Cardiac muscle cell (in vitro differentiated cells and primary cell): ENCODE data around the gene COQ3. TPM values are rescaled to one million over a fixed set of nuclear protein-coding genes. Genes with fewer than 3 reads are reported as not detected.

Experiments
- DNase-seq, 2 donors: peaks; one replicate each; pipeline versions ENCODE4 v3.0.0 to v3.0.0-alpha.2; 2010 to 2017; ENCODE audit warnings: low read depth in 1 of 2, low spot score in 1 of 2
- H3K27ac ChIP-seq: fragments of 200-600 bp; sonication (generic); 2 replicates; pipeline ENCODE4 v1.5.1; 2016
- H3K27me3 ChIP-seq: fragments of 200-600 bp; sonication (generic); 2 replicates; pipeline ENCODE4 v1.6.0; 2016; ENCODE audit warnings: control low read depth
- H3K36me3 ChIP-seq: fragments of 200-600 bp; sonication (generic); 2 replicates; pipeline ENCODE4 v1.5.1; 2016; ENCODE audit warnings: control low read depth
- H3K4me1 ChIP-seq: fragments of 200-600 bp; sonication (generic); 2 replicates; pipeline ENCODE4 v1.8.1; 2017; ENCODE audit warnings: low read depth, mild to moderate bottlenecking, mixed run types
- H3K4me3 ChIP-seq: fragments of 200-600 bp; sonication (generic); 2 replicates; pipeline ENCODE4 v1.5.1; 2016; ENCODE audit warnings: mild to moderate bottlenecking
- H3K9me3 ChIP-seq: fragments of 200-600 bp; sonication (generic); 2 replicates; pipeline ENCODE4 v1.5.1; 2017; ENCODE audit warnings: low read depth, mild to moderate bottlenecking, control low read depth
- polyA plus RNA-seq: library from polyadenylated mRNA; unstranded; fragments of >200 nt; fragmentation: Nextera tagmentation; extraction: Ambion mirVana; gene quantifications from 2 replicates; pipeline ENCODE4 v1.2.1, GENCODE V29; 2016
- total RNA-seq: library from RNA; depleted of rRNA; stranded (reverse); fragments of >200 nt; gene quantifications from 2 replicates; pipeline ENCODE4 v1.2.3, GENCODE V29; 2016
- TF ChIP-seq, protein P1 (sequence below): IDR thresholded peaks from 2 replicates; pipeline ENCODE4 v1.5.1; 2012; ENCODE audit warnings: low read depth, mild to moderate bottlenecking, low read length

Gene COQ3
- total and polyA plus RNA-seq, 2 experiments from 2014 or later: 5.1 to 15.4 TPM

DNA sequence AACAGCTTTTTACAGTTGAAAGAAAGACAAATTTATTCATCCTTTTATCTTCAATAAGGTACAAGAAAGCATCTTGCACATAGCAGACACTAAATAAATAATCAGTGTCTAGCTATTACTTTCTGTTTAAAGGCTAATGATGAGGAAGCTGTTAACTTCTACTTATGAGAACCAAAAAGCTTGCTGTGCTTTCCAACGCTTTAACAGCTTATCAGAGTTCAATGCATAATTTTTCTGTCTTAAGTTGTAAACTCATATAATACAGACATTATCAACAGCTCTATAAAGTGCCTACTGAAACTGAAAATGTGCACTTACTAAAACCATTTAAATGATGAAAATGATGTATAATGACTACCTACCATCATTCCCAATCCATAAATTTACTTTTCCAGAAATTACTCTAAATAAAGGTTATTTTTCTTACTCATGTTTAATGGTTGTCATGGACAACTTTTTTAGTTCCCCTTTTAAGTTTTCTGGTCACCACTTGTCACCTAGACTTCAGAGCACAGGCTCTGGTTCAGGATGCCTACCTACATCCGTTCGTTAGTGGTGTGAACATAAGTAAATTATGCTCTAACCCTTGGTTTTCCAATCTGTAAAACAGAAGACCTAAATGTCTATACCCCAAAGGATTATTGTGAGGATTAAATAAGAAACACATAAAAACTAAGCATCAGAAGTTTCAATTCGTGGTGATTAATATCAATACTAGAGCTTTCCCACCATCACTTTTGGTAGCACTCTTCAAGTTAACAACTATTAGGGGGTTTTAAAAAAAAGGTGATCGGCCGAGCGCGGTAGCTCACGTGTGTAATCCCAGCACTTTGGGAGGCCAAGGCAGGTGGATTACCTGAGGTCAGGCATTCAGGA is 23.1 kb upstream of the COQ3 start:
- no peaks in the 10 kb centered on the region for H3K4me1 ChIP-seq
- no peak overlapping the region for H3K27ac ChIP-seq
- TF ChIP-seq, protein P1, sequence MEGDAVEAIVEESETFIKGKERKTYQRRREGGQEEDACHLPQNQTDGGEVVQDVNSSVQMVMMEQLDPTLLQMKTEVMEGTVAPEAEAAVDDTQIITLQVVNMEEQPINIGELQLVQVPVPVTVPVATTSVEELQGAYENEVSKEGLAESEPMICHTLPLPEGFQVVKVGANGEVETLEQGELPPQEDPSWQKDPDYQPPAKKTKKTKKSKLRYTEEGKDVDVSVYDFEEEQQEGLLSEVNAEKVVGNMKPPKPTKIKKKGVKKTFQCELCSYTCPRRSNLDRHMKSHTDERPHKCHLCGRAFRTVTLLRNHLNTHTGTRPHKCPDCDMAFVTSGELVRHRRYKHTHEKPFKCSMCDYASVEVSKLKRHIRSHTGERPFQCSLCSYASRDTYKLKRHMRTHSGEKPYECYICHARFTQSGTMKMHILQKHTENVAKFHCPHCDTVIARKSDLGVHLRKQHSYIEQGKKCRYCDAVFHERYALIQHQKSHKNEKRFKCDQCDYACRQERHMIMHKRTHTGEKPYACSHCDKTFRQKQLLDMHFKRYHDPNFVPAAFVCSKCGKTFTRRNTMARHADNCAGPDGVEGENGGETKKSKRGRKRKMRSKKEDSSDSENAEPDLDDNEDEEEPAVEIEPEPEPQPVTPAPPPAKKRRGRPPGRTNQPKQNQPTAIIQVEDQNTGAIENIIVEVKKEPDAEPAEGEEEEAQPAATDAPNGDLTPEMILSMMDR: no peak
- peaks cover 19% of the 10 kb centered on the region for H3K36me3 ChIP-seq
- DNase-seq: no peak
- H3K27me3 ChIP-seq: no peaks in the 10 kb centered on the region
- no peaks in the 10 kb centered on the region for H3K9me3 ChIP-seq
- no peak overlapping the region for H3K4me3 ChIP-seq

- Histone ChIP-seq H3K27ac (peak overlapping the region; percentile 17), H3K4me1 (no peaks in the 10 kb centered on the region), H3K9me3 (no peaks in the 10 kb centered on the region), H3K36me3 (peaks cover 21% of the 10 kb centered on the region), H3K27me3 (no peaks in the 10 kb centered on the region), H3K4me3 (no peak overlapping the region)
- TF ChIP-seq, protein P1: no peak
- DNase-seq: no peak
Measured at GRCh38 chr6:99416226-99416625, 22.2 kb upstream of the COQ3 start.

DNA sequence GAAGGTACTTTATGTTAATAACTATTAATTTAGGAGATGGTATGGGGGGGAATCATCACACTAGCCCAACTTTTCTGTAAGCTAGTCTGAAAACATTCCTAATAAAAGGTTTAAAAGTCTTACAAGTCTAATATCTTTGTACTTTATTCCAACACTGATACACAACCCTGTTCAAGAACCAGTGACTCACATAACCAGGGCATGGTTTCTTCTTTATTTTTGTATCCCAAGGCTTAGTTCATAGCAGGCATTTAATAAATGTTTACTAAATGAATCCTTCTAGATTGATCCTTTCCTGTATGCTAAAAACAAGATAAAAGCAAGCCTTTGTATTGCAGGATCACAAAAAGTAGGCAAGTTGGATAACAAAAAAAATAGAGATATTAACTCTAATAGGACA is 21.5 kb upstream of the COQ3 start:
- Histone ChIP-seq H3K4me3 (no peak overlapping the region), H3K27me3 (no peaks in the 10 kb centered on the region), H3K36me3 (peaks cover 28% of the 10 kb centered on the region), H3K9me3 (no peaks in the 10 kb centered on the region), H3K4me1 (no peaks in the 10 kb centered on the region), H3K27ac (no peak overlapping the region)
- DNase-seq: no peak
- TF ChIP-seq, protein P1: no peak

DNA sequence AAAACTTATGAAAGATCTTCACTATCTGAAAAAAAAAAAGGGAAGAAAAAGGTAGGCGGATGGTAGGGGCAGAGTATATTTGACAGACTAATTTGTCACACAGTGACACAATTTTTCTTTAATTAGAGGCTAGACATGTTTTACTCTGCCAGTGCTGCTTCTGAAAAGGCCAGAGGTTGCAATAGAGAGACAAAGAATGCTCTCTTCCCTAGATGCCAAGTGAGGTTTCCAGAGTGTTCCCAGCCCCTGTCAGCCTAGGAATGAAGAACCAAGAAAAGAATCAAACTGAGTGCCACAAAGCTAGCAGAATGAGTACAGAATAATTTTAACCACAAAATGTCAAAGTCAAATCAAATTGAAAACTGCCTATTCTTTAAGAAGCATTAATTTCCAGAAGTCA is 18.1 kb upstream of the COQ3 start:
- no peaks in the 10 kb centered on the region for H3K9me3 ChIP-seq
- peaks cover 54% of the 10 kb centered on the region for H3K36me3 ChIP-seq
- TF ChIP-seq, protein P1: no peak
- no peaks in the 10 kb centered on the region for H3K4me1 ChIP-seq
- DNase-seq: no peak
- H3K4me3 ChIP-seq: no peak overlapping the region
- no peaks in the 10 kb centered on the region for H3K27me3 ChIP-seq
- H3K27ac ChIP-seq: no peak overlapping the region

DNA sequence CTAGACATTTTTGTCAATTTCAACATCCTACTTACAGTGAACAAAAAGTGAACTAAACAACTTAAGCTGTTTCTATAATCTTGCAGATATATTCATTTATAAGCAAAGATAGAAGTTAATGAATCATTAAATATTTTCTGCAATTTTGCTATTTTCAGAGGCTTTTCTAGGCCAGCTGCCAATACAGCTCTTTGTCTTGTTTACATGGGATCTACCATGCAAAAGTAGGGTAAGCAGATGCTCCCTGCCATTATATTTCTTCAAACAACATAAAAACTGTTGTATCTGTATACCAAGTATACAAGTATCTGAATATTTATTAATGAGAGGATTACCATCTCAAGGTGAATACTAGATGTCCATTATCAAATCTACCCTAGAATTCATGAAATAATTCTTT is 15.7 kb upstream of the COQ3 start:
- Histone ChIP-seq H3K9me3 (no peaks in the 10 kb centered on the region), H3K27ac (no peak overlapping the region), H3K27me3 (no peaks in the 10 kb centered on the region), H3K4me3 (no peak overlapping the region), H3K4me1 (no peaks in the 10 kb centered on the region), H3K36me3 (peaks cover 77% of the 10 kb centered on the region)
- no peak for DNase-seq
- TF ChIP-seq, protein P1: no peak
